Breast epithelium (tissue), 3 donors: Measurements from ENCODE around the gene CIDEB.

Experiments used
- CTCF ChIP-seq, 3 donors: fragments of 450-650 bp; IDR thresholded peaks; one replicate each; pipeline ENCODE4 v1.5.1; 2016 to 2017; ENCODE audit warnings: antibody characterized with exemption in 3 of 3, mild to moderate bottlenecking in 3 of 3, moderate library complexity in 3 of 3
- POLR2A ChIP-seq: fragments of 450-650 bp; IDR thresholded peaks from one replicate; pipeline ENCODE4 v1.6.1; 2016; ENCODE audit warnings: antibody characterized with exemption, mild to moderate bottlenecking, moderate library complexity
- POLR2AphosphoS5 ChIP-seq, 3 donors: sonication (generic); formaldehyde crosslinking; IDR thresholded peaks; one replicate each; pipeline ENCODE4 v1.6.1; 2017; ENCODE audit warnings: antibody characterized with exemption in 3 of 3

GRCh38 chr14:24327303-24327702, 19.5 kb upstream of the CIDEB start:
- TF ChIP-seq POLR2A (no peak), CTCF (IDR thresholded peaks at IDR 0.05) (no peak), POLR2AphosphoS5 (IDR thresholded peaks at IDR 0.05) (no peak)
